GM18498 (cell line): Measurements from ENCODE around the gene DUSP16.
"Not testable (repeated sequence)": the region's sequence is repeated elsewhere in the genome, so short reads cannot be mapped to it uniquely, and the experiment has no call there.

ENCODE experiments used
- ATAC-seq: cut with Tn5 transposase; IDR thresholded peaks from one replicate; pipeline ENCODE4 v1.9.1; 2021; ENCODE audit warnings: mild to moderate bottlenecking, moderate library complexity; ENCODE audit not compliant: unreplicated experiment

DUSP16 gene

DNA sequence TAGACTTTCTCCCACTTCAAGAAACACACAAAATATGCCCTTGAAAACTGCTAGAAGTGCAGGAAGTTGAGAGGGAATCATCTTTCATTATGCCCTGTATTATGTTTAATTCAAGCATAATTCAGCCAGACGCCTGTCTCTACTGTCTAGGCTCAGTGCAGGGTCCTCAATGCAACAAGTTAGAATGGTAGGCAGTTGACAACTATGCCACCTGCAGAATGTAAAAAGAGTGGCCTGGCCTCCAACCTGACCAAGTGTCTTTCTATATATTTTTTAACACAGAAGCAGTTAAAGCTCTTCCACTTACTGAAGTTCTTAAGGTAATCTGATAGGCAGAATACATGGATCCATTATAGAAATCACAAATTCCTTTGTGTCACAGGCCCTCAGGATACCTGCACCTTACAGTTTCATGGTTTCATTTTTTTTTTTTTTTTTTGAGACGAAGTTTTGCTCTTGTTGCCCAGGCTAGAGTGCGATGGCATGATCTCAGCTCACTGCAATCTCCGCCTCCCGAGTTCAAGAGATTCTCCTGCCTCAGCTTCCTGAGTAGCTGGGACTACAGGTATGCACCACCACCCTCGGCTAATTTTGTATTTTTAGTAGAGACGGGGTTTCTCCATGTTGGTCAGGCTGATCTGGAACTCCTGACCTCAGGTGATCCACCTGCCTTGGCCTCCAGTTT lies 60.4 kb downstream of the DUSP16 start:
- not testable (repeated sequence) for ATAC-seq

DNA sequence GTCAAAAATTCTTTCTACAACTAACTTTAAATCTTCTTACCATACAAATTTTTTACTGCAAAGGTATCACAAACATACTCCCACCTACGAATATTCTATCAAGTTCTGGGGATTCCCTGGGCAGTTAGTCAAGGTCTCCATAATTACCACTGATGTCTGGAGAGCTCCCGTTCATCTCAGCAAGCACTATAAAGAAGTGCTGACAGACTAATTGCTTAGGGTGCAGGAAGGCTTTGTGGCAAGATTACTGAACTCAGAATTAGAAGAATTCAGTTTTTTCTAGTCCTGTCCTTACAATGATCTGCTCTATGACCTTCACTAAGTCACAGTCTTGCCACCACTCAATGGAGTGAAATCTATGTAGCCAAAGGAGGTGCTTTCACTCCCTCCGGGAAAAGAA lies 61.5 kb downstream of the DUSP16 start:
- no peak for ATAC-seq

DNA sequence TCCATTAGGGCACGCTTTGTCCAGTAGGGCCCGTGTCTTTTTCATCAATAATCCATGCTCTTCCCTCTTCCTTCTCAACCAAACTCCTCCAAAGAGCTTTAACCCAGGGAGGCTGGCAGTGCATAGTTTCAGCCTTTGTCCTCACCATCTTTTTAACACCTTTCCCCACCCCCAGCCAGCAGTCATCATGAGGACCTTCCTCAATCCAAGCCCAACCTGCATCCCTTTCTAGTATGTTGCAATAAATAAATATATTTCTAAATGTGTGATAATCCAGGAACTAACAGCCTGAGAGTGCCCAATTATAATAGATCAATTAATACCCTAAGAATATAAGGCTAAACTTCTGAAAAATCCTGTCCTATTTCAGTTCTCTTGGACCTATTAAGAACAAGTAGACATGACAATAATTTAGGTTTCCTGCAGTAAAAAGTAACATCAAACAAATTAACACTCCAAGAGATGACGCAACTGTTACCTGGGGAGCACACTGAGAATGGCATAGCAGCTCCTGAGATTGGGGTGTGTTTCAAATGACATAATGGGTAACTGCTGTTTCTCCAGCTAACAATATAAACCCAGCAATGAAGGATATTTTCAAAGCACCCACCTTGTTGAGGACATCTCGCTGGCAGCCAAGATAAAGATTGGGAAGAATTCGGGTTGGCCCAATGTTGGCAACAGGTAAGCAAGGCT lies 62.6 kb downstream of the DUSP16 start:
- ATAC-seq, result no peak

DNA sequence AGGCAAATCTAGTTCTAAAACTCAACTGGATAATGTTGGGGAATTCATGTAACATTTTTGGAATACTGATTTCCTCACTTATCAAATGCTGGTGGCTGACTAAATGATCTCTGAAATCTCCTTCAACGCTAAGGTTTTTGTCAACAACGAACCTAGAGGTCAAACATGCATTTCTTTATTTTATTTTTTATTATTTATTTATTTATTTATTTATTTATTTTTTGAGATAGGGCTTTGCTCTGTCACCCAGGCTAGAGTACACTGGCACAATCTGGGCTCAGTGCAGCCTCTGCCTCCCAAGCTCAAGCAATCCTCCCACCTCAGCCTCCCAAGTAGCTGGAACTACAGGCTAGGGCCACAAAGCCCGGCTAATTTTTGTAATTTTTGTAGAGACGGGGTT lies 64.5 kb downstream of the DUSP16 start:
- no peak for ATAC-seq

DNA sequence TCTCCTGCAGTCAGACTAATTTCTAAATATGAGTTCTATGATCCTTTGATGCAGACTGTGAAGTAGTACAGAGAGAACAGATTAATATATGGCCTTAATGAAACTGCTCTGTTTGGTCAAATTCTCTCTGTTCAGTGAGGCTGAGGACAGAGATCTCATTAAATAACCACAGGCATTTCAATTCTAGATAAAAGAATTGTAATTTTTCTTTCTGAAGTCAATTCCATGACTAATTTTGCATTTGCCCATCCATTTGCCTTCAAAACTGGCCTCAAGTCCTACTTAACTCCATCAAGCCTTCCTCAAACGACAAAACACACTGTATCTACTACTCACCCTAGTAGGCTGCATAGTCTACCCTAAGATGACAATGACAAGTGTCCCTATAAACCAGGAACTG lies 67.1 kb downstream of the DUSP16 start:
- ATAC-seq, result no peak

DNA sequence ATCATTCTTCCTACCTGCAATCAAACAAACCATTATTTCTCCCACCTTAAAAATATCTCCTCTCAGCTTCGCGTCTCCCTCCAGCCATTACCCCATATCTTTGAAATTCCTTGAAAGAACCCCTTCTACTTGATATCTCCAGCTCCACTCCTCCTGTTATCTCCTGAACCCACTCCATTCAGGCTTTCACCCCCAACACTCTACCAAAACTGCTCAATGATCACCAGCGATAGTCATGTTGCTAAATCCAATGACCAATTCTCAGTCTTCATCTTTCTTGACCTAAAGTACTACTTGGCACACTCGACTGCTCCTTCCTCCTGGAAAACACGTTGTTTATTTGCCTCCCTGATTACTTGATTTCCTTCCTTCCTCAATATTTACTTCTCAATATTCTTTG lies 70.1 kb downstream of the DUSP16 start:
- ATAC-seq, result no peak

DNA sequence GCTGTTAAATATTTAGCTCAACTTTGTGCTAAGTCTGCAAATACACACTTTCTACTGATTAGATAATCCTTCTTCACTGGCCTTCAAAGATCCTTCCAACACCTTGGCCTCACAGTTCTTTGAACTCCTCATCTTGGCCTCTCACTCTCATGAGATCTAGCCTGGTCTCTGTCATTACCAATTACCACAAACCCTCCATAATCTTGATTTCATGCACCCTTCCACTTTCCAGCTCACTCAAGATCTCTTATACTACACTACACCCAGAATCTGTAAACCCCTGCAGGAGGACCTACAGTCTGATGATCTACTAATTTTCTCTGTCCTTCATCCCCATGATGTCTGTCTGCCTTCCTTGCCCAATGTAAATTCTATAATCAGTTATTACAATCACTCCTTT lies 71.1 kb downstream of the DUSP16 start:
- no peak for ATAC-seq

DNA sequence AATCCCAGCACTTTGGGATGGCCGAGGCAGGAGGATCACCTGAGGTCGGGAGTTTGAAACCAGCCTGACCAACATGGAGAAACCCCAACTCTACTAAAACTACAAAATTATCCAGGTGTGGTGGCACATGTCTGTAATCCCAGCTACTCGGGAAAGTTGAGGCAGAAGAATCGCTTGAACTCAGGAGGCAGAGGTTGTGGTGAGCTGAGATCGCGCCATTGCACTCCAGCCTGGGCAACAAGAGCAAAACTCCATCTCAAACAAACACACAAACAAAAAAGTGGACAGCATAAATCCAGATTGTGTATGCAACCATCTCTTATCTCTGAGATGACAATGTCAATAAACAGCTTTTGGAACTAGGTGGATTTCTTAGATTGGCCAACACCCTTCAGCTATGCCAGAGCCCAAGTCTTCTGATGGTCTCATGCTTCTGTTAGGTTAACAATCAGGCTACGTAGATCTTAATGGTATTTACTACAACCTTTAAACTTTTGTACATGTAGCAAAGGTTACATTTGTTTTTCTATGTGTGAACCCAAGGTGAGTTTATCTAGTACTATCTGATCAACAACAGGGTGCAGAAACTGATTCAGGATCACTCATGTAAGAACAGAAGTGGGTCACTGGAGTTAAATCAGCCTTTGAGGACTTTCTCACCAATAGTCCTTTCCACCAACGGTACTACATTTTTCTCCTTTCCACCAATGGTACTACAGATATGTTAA lies 73.7 kb downstream of the DUSP16 start:
- no peak for ATAC-seq

DNA sequence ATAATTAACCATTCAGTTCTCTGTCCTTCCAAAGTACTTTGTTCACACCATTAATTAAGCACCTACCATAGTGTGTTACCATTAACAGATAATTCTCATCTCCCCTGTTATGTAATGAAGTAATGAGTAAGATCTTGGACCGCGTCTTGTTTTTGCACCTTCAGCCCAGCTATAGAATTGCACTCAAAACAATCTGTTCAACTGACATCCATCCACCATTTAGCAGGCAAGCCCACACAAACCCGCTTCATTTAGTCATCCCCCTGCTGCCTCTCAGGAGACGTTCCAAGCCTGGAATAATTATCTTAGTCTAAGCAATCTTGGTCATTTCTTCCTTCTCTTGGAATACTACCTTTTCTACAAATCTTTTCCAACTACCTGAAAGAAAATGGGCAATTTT lies 74.4 kb downstream of the DUSP16 start:
- ATAC-seq, result no peak

DNA sequence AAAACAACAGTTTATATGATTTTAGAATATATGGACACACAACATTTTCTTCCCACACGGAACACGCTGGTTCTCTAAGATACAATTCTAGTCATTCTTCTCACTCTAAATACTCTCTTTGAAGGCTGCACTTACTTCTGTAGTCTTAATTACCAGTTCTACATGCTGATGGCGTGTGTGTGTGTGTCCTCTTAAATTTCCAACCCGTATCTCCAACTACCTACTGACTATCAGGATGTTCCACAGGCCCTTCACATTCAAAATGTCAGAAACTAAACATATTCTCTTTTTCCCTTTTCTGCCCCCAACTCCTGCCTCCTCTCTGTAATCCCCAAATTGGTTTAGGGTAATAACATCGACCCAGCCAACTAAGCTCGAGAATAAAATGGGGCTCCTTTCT lies 75.2 kb downstream of the DUSP16 start:
- no peak for ATAC-seq

DNA sequence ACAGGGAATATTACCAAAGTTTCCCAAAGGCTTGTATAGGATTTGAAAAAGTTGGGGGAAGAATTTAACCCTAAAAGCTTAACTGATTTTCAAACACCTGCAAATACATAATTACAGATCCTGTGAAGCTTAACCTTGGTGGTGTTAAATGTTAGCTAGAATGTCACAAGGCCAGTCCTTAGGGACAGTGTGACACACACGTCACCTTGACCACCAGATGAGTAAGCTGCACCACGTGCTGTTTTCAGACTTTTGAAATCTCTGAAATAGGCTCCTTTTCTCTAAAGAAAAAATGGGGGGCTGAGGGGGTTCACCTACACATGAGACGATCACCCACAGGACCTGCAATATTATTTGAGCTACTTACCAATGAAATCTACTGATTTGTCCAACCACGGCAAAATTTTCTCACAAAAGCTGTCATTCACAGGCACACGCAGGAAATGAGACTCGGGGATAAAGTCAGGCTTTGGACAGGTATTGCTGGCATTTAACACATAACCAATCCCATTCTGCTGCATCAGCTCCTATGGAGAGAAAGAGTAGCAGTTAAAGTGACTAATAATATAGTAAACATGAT lies 75.9 kb downstream of the DUSP16 start:
- peak; percentile 79 for ATAC-seq

DNA sequence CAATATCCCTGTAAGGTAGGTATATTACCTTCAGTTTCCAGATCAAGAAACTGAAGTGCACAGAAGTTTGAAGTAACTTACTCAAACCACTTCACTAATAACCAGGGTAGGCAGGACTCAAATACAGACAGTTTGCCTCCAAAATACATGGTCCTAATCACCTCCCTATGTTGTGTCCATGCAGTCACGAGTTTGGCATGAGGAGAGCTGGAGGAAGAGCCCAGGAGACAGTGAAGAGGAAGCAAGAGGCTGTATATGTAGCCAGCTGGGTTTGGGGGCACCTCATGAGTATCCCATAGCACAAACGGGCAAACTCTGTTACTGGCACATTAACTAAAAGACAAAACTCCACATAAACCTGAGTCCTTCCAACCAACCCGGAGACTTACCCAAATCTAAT lies 79.2 kb downstream of the DUSP16 start:
- ATAC-seq, result peak; percentile 2

DNA sequence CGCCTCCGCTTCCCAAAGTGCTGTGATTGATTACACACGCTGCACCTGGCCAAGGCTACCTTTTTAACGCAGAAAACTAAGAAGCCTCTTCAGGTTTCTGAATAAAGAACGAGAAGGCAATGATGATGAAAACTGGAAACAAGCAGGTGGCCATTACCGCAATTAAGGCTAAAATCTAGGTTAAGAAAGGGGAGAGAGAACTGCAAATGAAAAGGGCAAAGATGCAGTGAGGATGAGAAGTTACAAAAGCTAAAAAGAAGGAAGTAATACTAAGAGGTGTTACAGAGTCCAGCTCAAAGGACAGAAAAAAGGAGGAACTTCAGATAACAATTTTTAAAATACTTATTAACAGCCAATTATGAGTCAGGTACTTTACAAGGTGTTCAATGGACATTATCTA lies 79.7 kb downstream of the DUSP16 start:
- ATAC-seq, result peak; percentile 68

DNA sequence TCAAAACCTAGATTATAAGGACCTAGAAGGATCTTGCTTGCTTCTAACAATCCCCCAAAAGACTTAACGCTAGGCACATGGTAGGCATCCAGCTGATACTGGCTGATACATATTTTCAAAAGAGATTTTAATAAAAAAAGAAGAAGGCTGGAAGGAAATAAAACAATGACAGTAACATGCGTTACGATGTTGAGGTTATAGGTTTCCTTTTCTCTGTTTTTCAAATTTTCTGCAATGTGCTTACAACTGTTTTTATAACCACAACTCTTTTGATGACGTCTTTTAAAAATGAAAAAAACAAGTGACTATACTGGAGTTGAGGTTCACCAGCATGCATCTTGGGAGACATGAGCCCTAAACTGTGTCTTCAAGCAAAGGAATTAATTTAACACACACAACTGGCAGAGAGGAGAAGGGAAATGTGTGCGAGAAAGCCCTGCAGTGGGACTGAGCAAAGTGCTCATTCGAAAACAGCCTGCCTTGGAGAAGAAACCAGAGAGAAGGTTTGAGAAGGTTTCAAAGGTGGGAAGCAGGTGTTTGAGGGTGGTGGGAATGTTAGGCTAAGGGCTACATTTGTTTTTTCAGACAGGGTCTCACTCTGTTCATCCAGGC lies 80.4 kb downstream of the DUSP16 start:
- ATAC-seq, result no peak

DNA sequence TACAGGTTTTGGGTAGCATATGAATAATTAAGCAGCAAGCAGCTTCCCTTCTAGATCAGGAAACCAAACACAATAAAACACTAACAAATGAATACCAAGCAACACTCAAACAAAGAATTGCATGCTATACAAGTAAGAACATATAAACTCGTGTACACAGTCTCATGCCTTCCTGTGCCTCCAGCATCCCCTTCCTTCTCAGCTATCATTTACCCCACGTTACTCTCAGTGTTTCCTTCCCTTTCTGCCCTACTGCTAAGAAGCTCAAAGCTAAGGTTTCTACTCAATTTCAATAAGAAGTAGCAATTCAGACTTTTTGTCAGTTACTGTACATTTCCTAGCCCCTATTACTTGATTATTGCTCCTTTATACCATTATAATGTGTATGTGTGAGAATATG lies 81.0 kb downstream of the DUSP16 start:
- no peak for ATAC-seq

DNA sequence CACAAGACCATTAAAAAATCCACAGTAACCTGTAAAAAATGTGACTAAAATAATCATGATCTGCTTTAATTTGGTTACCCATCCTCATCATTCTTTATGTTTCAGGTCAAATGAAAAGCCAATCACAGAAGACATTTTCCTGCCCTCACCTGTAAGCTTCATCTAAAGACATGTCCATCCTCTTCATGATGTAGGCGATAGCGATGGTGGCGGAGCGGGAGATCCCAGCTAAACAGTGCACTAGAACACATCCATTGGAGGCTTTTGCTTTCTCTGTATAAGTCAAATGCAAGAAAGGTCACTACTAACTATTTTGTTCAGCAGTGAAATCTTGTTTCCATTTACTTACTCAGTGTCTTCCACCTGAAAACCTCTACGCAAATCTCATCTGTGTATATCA lies 82.6 kb downstream of the DUSP16 start:
- ATAC-seq, result no peak

DNA sequence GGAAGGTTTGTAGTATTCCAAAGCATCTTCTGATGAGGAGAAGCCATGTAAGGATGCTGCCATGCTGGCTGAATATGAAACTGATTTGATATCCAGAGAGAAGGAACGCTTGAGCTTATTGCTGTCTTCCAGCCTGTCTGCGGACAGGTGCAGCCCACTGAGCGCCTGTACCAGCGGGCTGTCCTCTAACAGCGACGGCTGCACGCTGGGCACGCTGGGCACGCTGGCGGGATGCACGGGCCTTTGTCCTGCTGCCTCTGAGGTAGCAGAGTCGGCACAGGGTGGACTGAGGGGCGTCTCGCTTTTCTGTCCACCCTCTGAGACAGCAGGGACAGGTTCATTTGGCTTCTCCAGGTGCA lies 85.2 kb downstream of the DUSP16 start:
- no peak for ATAC-seq

DNA sequence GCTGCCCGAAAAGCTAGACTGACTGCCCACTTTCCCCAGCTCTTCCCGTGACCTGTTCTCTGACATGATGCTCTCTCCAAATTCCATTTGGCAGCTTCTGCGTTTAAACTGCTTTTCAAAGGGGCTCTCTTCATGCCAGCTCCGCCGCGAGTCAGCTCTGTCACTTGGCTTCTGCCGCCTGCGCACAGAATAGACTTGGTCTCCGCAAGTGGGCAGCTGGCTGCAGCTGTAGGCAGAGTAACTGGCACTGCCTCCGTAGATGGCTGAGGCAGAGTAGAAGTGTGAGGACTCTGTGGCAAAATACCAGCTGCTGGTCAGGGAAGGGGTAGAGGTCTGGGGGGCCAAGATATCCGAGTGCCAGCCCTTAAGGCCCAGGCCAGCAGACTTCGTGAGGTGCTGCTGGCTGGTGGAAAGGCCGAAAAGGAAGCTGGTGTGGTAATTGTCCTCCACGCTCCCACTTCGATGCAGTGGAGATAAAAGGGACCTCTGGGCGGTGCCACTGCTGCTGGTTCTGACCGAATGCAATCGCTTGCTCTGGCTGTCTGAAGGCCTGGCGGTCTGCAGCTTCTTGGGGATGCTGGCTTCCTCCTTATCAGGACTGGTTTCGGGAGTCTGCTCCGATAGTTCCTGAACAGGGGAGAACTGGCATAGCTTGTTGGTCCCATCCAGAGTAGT lies 85.7 kb downstream of the DUSP16 start:
- ATAC-seq, result no peak

DNA sequence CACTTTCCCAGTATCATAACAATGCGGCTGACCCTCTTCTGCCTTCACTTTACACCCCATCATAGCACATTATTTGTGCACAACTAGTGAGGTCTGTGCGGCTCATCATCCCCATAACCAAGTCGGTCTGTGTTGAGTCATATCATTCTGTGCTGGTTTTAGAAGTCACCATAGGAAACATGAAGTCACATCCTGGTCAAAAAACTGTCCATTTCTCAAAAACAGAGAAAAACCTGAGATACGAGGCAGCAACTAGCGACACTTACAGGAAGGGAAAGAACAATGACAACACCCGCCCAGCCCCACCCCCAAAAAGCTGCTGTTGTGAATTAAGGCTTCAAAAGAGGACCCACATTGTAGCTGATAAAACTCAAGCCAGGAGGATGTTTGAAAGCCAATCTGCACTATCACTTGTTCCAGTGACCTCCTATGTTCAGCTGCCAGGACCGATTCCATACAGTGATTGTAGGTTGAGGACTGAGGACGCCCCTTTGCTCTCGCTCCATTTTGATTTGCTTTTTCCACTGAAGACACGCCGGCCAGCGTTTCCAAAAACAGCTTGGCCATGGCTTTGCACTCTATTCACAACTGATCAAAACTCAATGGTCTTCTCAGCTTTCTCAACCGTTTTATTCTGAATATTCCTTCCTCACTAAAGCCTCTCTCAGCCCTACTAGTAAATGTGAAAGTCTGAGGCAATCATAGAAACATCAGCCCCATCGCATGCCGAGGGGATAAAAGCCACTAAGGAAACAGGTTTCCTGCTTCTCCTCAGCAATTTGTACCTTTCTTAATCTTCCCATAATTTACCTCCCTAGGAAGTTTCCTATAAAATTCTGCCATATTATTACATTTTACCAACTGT lies 87.5 kb downstream of the DUSP16 start:
- peak; percentile 89 for ATAC-seq

DNA sequence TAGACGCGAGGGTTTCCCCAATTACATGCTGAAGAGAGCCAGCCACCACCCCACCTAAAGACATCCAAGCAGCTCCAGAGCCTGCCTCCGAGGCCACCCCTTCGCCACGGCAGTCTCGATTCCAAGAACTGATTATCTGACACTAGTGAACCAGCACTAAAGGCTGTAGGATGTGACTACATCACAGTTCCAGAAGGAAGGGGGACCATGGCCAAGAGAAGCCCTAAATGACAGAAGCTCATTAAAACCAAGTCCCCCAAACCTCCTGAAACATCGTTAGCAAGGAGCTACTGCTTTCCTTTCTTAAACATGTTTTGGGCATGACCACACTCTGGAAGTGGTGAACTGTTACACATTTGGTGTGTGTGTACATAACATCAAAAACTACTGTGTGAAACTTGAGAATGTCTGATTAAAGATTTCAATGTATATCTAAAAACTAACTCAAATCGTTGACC lies 88.2 kb downstream of the DUSP16 start:
- ATAC-seq, result peak; percentile 27
